ENCODE measurements around the gene FNIP1. TPM values are rescaled to one million over a fixed set of nuclear protein-coding genes. Genes with fewer than 3 reads are reported as not detected.

Gene FNIP1
- total RNA-seq, 1 experiment from 2014 or later, result 16.4 TPM

GRCh38 chr5:131630963-131631350 lies 165.9 kb downstream of the FNIP1 start:
- H2AFZ ChIP-seq (ENCODE audit: low read depth, low read length, poor library complexity, severe bottlenecking), result no peak overlapping the region
- peaks cover 90% of the 10 kb centered on the region for H3K79me2 ChIP-seq (ENCODE audit: insufficient read depth, low read length)
- no peak for DNase-seq (ENCODE audit: low read depth, low spot score)
- TF ChIP-seq EGR1 (IDR thresholded peaks at IDR 0.05; ENCODE audit: low read depth), result no peak
- no peak for TF ChIP-seq JUND (IDR thresholded peaks at IDR 0.05)
- no peak for TF ChIP-seq EZH2 (IDR thresholded peaks at IDR 0.05)
- no peak for TF ChIP-seq TCF7L2 (IDR thresholded peaks at IDR 0.05; ENCODE audit: borderline replicate concordance, extremely low read depth, insufficient read depth, insufficient read length)
- no peak for TF ChIP-seq SP1 (IDR thresholded peaks at IDR 0.05; ENCODE audit: low read depth)
- no peak for TF ChIP-seq CTCF (IDR thresholded peaks at IDR 0.05 in 2 of 3, conservative IDR thresholded peaks at IDR 0.05 in 1 of 3; ENCODE audit: borderline replicate concordance in 1 of 3, insufficient read depth in 1 of 3, low read depth in 2 of 3, low read length in 2 of 3)
- no peak for TF ChIP-seq ELF1 (IDR thresholded peaks at IDR 0.05; ENCODE audit: borderline replicate concordance, low read depth)
- TF ChIP-seq CEBPB (IDR thresholded peaks at IDR 0.05; ENCODE audit: low read depth), result no peak
- TF ChIP-seq YY1 (IDR thresholded peaks at IDR 0.05; ENCODE audit: extremely low read depth, insufficient replicate concordance, low read depth, low read length), result no peak
- no peak for TF ChIP-seq MAX (IDR thresholded peaks at IDR 0.05)
- TF ChIP-seq SRF (IDR thresholded peaks at IDR 0.05; ENCODE audit: low read depth), result no peak
- TF ChIP-seq ATF3 (IDR thresholded peaks at IDR 0.05), result no peak
- TF ChIP-seq RAD21 (IDR thresholded peaks at IDR 0.05; ENCODE audit: low read depth), result no peak
- no peak for TF ChIP-seq REST (IDR thresholded peaks at IDR 0.05; ENCODE audit: low read depth)
- no peak for TF ChIP-seq POLR2AphosphoS5 (IDR thresholded peaks at IDR 0.05; ENCODE audit: low read depth, low read length)
- TF ChIP-seq FOSL1 (IDR thresholded peaks at IDR 0.05; ENCODE audit: low read depth), result no peak
- no peak for TF ChIP-seq POLR2A (IDR thresholded peaks at IDR 0.05; ENCODE audit: borderline replicate concordance, extremely low read depth, insufficient read depth, insufficient read length)
- no peak for TF ChIP-seq EZH2phosphoT487 (IDR thresholded peaks at IDR 0.05; ENCODE audit: borderline replicate concordance)
- TF ChIP-seq CBX3 (IDR thresholded peaks at IDR 0.05; ENCODE audit: low read depth), result no peak
- H3K4me3 ChIP-seq (replicated peaks in 1 of 2; ENCODE audit: low read depth in 1 of 2, low read length in 2 of 2), result no peak overlapping the region
- ChIA-PET POLR2A (no interaction called here), CTCF (no interaction called here), RAD21 (ENCODE audit: low non-redundant PET in 1 of 2, low total read pairs in 2 of 2, uncharacterized antibody in 2 of 2, unreplicated experiment in 2 of 2) (no interaction called here)
- no peak overlapping the region for H3K4me2 ChIP-seq (ENCODE audit: low read length)
- intact Hi-C loops (cut with micrococcal nuclease), result no loop called here
- H3K27me3 ChIP-seq (ENCODE audit: insufficient read depth, low read length), result no peaks in the 10 kb centered on the region
- H3K9ac ChIP-seq (ENCODE audit: low read length), result no peak overlapping the region
- H3K4me1 ChIP-seq (ENCODE audit: control insufficient read depth in 1 of 2, insufficient read depth in 2 of 2, low read length in 2 of 2), result peaks cover 9 to 37% of the 10 kb centered on the region in 2 experiments
- H3K9me3 ChIP-seq (ENCODE audit: control insufficient read depth in 1 of 2, insufficient read depth in 1 of 2, low read depth in 1 of 2, low read length in 2 of 2), result no peaks in the 10 kb centered on the region
- H3K36me3 ChIP-seq (ENCODE audit: control insufficient read depth in 1 of 2, insufficient read depth in 2 of 2, low read length in 2 of 2), result no peaks in the 10 kb centered on the region
- no peak overlapping the region for H3K27ac ChIP-seq (ENCODE audit: low read depth, low read length)
- no TSS peak for BruUV-seq (replicated peaks)
- no peaks in the 10 kb centered on the region for H3K9me2 ChIP-seq (ENCODE audit: insufficient read depth)
- ATAC-seq, result no peak
- H4K20me1 ChIP-seq (ENCODE audit: insufficient read depth), result peaks cover 7% of the 10 kb centered on the region; the same call in 1 of the 2 replicates

Data from HCT116 (cell line).